ENCODE data around the gene TOMM20L.
A peak's percentile ranks its signal among the peaks of the same experiment; 100 is the strongest.

TOMM20L gene

DNA sequence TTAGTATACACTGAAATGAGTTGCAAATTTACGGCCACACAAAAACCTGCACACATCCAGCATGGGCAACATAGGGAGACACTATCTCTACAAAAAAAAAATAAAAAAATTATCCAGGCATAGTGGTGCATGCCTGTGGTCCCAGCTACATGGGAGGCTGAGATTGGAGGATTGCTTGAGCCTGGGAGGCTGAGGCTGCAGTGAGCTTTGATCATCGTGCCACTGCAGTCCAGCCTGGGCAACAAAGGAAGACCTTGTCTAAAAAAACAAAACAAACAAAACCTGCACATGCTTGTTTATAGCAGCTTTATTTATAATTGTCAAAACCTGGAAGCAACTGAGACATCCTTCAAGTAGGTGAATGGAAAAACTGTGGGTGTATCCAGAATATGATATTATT lies 4.9 kb upstream of the TOMM20L start:
- Histone ChIP-seq H3F3A (ENCODE audit: insufficient read depth) (no peaks in the 10 kb centered on the region), H3K9me2 (replicated peaks; ENCODE audit: insufficient read depth, low read length) (no peaks in the 10 kb centered on the region), H3K4me2 (ENCODE audit: low read depth, low read length, poor library complexity, severe bottlenecking) (no peak overlapping the region)

DNA sequence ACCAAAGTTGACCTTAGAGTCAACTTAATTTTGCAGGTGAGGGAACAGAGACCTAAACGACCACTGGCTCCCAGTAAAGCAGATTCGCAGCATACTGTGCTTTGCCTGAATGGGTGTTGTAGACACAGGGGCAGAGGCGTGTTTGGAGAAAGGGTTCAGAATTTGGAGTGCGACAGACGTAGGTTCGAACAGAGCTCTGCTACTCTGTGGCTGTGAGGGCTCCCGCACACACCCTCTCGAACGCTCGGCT lies 243 bp upstream of the TOMM20L start:
- Histone ChIP-seq H3K9me3 (ENCODE audit: insufficient read depth, low read length) (no peaks in the 10 kb centered on the region), H3K79me2 (ENCODE audit: insufficient read depth, low read length) (no peaks in the 10 kb centered on the region), H3K4me3 (ENCODE audit: insufficient read depth, low read length, poor library complexity, severe bottlenecking) (peak overlapping the region; percentile 54), H3K4me2 (ENCODE audit: low read depth, low read length, poor library complexity, severe bottlenecking) (peak overlapping the region; percentile 66), H3K9me2 (replicated peaks; ENCODE audit: insufficient read depth, low read length) (no peaks in the 10 kb centered on the region), H3F3A (ENCODE audit: insufficient read depth) (peaks cover 3% of the 10 kb centered on the region), H3K27ac (ENCODE audit: low read depth, low read length) (no peak overlapping the region), H2AFZ (ENCODE audit: low read depth, low read length, severe bottlenecking) (peak overlapping the region; percentile 99), H3K36me3 (ENCODE audit: low read length) (no peaks in the 10 kb centered on the region), H4K20me1 (ENCODE audit: low read depth, low read length) (no peaks in the 10 kb centered on the region), H3K9ac (ENCODE audit: low read length) (peak overlapping the region; percentile 64), H3K27me3 (ENCODE audit: low read length) (no peaks in the 10 kb centered on the region)
- TF ChIP-seq, protein P1, sequence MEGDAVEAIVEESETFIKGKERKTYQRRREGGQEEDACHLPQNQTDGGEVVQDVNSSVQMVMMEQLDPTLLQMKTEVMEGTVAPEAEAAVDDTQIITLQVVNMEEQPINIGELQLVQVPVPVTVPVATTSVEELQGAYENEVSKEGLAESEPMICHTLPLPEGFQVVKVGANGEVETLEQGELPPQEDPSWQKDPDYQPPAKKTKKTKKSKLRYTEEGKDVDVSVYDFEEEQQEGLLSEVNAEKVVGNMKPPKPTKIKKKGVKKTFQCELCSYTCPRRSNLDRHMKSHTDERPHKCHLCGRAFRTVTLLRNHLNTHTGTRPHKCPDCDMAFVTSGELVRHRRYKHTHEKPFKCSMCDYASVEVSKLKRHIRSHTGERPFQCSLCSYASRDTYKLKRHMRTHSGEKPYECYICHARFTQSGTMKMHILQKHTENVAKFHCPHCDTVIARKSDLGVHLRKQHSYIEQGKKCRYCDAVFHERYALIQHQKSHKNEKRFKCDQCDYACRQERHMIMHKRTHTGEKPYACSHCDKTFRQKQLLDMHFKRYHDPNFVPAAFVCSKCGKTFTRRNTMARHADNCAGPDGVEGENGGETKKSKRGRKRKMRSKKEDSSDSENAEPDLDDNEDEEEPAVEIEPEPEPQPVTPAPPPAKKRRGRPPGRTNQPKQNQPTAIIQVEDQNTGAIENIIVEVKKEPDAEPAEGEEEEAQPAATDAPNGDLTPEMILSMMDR (IDR thresholded peaks at IDR 0.05; ENCODE audit: insufficient read depth, low read length, poor library complexity, severe bottlenecking) = no peak
- no peak for TF ChIP-seq EZH2phosphoT487 (conservative IDR thresholded peaks at IDR 0.05; ENCODE audit: low read length)

More for the DNA sequence above, 4.9 kb upstream of the TOMM20L start:
- Histone ChIP-seq H3K4me3 (ENCODE audit: insufficient read depth, low read length, poor library complexity, severe bottlenecking) (no peak overlapping the region), H3K36me3 (ENCODE audit: low read length) (no peaks in the 10 kb centered on the region), H4K20me1 (ENCODE audit: low read depth, low read length) (no peaks in the 10 kb centered on the region), H2AFZ (ENCODE audit: low read depth, low read length, severe bottlenecking) (no peak overlapping the region), H3K9me3 (ENCODE audit: insufficient read depth, low read length) (no peaks in the 10 kb centered on the region), H3K9ac (ENCODE audit: low read length) (no peak overlapping the region), H3K79me2 (ENCODE audit: insufficient read depth, low read length) (no peaks in the 10 kb centered on the region), H3K27ac (ENCODE audit: low read depth, low read length) (no peak overlapping the region), H3K27me3 (ENCODE audit: low read length) (no peaks in the 10 kb centered on the region)
- TF ChIP-seq, protein P1 (IDR thresholded peaks at IDR 0.05; ENCODE audit: insufficient read depth, low read length, poor library complexity, severe bottlenecking) = no peak
- no peak for TF ChIP-seq EZH2phosphoT487 (conservative IDR thresholded peaks at IDR 0.05; ENCODE audit: low read length)

DNA sequence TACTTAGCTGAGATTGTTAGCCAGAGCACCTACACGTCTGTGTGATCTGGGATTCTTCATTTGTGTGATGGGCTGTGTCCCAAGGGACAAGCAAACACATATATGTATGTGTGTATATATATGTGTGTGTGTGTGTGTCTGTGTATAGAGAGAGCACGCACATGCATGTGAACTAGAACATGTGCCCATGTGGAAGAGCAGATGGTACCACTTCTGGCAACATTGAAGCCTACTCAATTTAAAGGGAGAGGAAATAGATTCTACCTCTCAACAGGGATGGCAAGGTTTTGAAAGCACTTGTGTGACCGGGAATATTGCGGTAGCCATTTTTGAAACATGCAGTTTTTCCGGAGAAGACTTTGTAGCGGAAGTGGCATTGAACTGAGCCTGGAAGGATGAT lies 1.4 kb downstream of the TOMM20L start:
- no peaks in the 10 kb centered on the region for H3K36me3 ChIP-seq (ENCODE audit: low read length)
- no peak for TF ChIP-seq EZH2phosphoT487 (conservative IDR thresholded peaks at IDR 0.05; ENCODE audit: low read length)
- TF ChIP-seq, protein P1 (IDR thresholded peaks at IDR 0.05; ENCODE audit: insufficient read depth, low read length, poor library complexity, severe bottlenecking) = no peak
- H3K27me3 ChIP-seq (ENCODE audit: low read length) = no peaks in the 10 kb centered on the region
- H3K9me3 ChIP-seq (ENCODE audit: insufficient read depth, low read length) = no peaks in the 10 kb centered on the region
- no peaks in the 10 kb centered on the region for H4K20me1 ChIP-seq (ENCODE audit: low read depth, low read length)
- no peaks in the 10 kb centered on the region for H3K9me2 ChIP-seq (replicated peaks; ENCODE audit: insufficient read depth, low read length)
- no peak overlapping the region for H3K4me3 ChIP-seq (ENCODE audit: insufficient read depth, low read length, poor library complexity, severe bottlenecking)
- peaks cover 6% of the 10 kb centered on the region for H3F3A ChIP-seq (ENCODE audit: insufficient read depth)
- H3K79me2 ChIP-seq (ENCODE audit: insufficient read depth, low read length) = no peaks in the 10 kb centered on the region
- H3K4me2 ChIP-seq (ENCODE audit: low read depth, low read length, poor library complexity, severe bottlenecking) = no peak overlapping the region
- no peak overlapping the region for H3K9ac ChIP-seq (ENCODE audit: low read length)
- H2AFZ ChIP-seq (ENCODE audit: low read depth, low read length, severe bottlenecking) = no peak overlapping the region
- no peak overlapping the region for H3K27ac ChIP-seq (ENCODE audit: low read depth, low read length)

DNA sequence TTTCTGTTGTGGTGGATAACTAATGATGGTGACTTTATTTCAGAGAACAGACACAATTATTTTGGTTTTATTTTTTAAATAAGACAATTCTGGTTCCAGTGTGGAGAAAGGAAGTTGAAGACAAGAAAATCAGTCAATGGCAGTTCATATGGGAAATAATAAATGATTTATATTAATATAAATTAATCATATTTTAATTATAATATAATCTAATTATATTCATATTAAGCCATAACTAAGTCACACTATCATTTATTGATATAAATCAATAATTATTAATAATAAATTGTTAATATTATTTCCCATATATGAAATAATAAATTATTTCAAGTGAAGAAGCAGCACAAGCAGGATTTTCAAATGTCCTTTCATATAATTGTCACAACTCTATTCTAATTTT lies 2.8 kb downstream of the TOMM20L start:
- Histone ChIP-seq H3K9me2 (replicated peaks; ENCODE audit: insufficient read depth, low read length) (no peaks in the 10 kb centered on the region), H2AFZ (ENCODE audit: low read depth, low read length, severe bottlenecking) (no peak overlapping the region), H3K27ac (ENCODE audit: low read depth, low read length) (no peak overlapping the region), H3K36me3 (ENCODE audit: low read length) (no peaks in the 10 kb centered on the region), H3K4me3 (ENCODE audit: insufficient read depth, low read length, poor library complexity, severe bottlenecking) (no peak overlapping the region), H3K4me2 (ENCODE audit: low read depth, low read length, poor library complexity, severe bottlenecking) (no peak overlapping the region), H3K9ac (ENCODE audit: low read length) (no peak overlapping the region), H3K79me2 (ENCODE audit: insufficient read depth, low read length) (no peaks in the 10 kb centered on the region), H3K27me3 (ENCODE audit: low read length) (no peaks in the 10 kb centered on the region), H3F3A (ENCODE audit: insufficient read depth) (peaks cover 6% of the 10 kb centered on the region), H4K20me1 (ENCODE audit: low read depth, low read length) (no peaks in the 10 kb centered on the region), H3K9me3 (ENCODE audit: insufficient read depth, low read length) (no peaks in the 10 kb centered on the region)
- TF ChIP-seq, protein P1 (IDR thresholded peaks at IDR 0.05; ENCODE audit: insufficient read depth, low read length, poor library complexity, severe bottlenecking) = no peak
- TF ChIP-seq EZH2phosphoT487 (conservative IDR thresholded peaks at IDR 0.05; ENCODE audit: low read length) = no peak

Measured in SU-DHL-6 (cell line).